Nephron (organoid): Measurements from ENCODE around the gene CDC20.

Experiments used
- H3K27ac Mint-ChIP-seq, 3 experiments: 2 replicates each; pipeline ENCODE4 v1.8.0; 2020; ENCODE audit warnings: mixed read lengths in 3 of 3, mild to moderate bottlenecking in 2 of 3, moderate library complexity in 1 of 3
- H3K27me3 Mint-ChIP-seq: 2 replicates; pipeline ENCODE4 v1.8.0; 2021; ENCODE audit warnings: low read depth, mild to moderate bottlenecking, moderate library complexity, mixed read lengths
- H3K36me3 Mint-ChIP-seq: 2 replicates; pipeline ENCODE4 v1.8.0; 2020; ENCODE audit warnings: low read depth, mixed read lengths
- H3K4me1 Mint-ChIP-seq: 2 replicates; pipeline ENCODE4 v1.8.0; 2020; ENCODE audit warnings: mixed read lengths
- H3K4me3 Mint-ChIP-seq, 3 experiments: 2 replicates each; pipeline ENCODE4 v1.8.0; 2020; ENCODE audit warnings: mild to moderate bottlenecking in 3 of 3, mixed read lengths in 3 of 3, moderate library complexity in 2 of 3
- H3K9me3 Mint-ChIP-seq: 2 replicates; pipeline ENCODE4 v1.8.0; 2020; ENCODE audit warnings: mixed read lengths
- CTCF ChIP-seq, 3 experiments: fragments of 200-600 bp; sonication (generic); IDR thresholded peaks; one replicate each; pipeline ENCODE4 v1.5.0; 2021; ENCODE audit warnings: antibody characterized with exemption in 3 of 3; ENCODE audit not compliant: unreplicated experiment in 3 of 3

CDC20 gene

GRCh38 chr1:43334453-43335205 lies 24.2 kb upstream of the CDC20 start:
- H3K27me3 Mint-ChIP-seq: peaks cover 4% of the 10 kb centered on the region
- no peak for TF ChIP-seq CTCF (IDR thresholded peaks at IDR 0.05; ENCODE audit: unreplicated experiment in 3 of 3)
- H3K4me1 Mint-ChIP-seq: peaks cover 6% of the 10 kb centered on the region
- no peak overlapping the region for H3K27ac Mint-ChIP-seq
- no peaks in the 10 kb centered on the region for H3K36me3 Mint-ChIP-seq
- H3K9me3 Mint-ChIP-seq: no peaks in the 10 kb centered on the region
- H3K4me3 Mint-ChIP-seq: no peak overlapping the region

- H3K36me3 Mint-ChIP-seq: no peaks in the 10 kb centered on the region
- no peaks in the 10 kb centered on the region for H3K4me1 Mint-ChIP-seq
- H3K4me3 Mint-ChIP-seq: no peak within 1 kb of the TSS
- peaks cover 4% of the 10 kb centered on the region for H3K27me3 Mint-ChIP-seq
- H3K9me3 Mint-ChIP-seq: no peaks in the 10 kb centered on the region
- H3K27ac Mint-ChIP-seq: no peak within 1 kb of the TSS
- TF ChIP-seq CTCF (IDR thresholded peaks at IDR 0.05; ENCODE audit: unreplicated experiment in 3 of 3): no peak
Observed at GRCh38 chr1:43337588-43337987, 21.2 kb upstream of the CDC20 start, which contains the start of gene MPL. MPL (plus strand) TSS chr1:43337818; CDS start chr1:43337849, 31 bp downstream.

GRCh38 chr1:43338001-43338400 lies 20.8 kb upstream of the CDC20 start:
- Mint-ChIP-seq H3K9me3 (no peaks in the 10 kb centered on the region), H3K4me1 (no peaks in the 10 kb centered on the region), H3K27me3 (peaks cover 4% of the 10 kb centered on the region), H3K27ac (no peak overlapping the region), H3K4me3 (no peak overlapping the region), H3K36me3 (no peaks in the 10 kb centered on the region)
- TF ChIP-seq CTCF (IDR thresholded peaks at IDR 0.05; ENCODE audit: unreplicated experiment in 3 of 3): no peak

GRCh38 chr1:43339584-43340232 lies 19.1 kb upstream of the CDC20 start:
- no peaks in the 10 kb centered on the region for H3K4me1 Mint-ChIP-seq
- no peak overlapping the region for H3K27ac Mint-ChIP-seq
- no peak overlapping the region for H3K4me3 Mint-ChIP-seq
- no peaks in the 10 kb centered on the region for H3K9me3 Mint-ChIP-seq
- peaks cover 4% of the 10 kb centered on the region for H3K27me3 Mint-ChIP-seq
- no peak for TF ChIP-seq CTCF (IDR thresholded peaks at IDR 0.05; ENCODE audit: unreplicated experiment in 3 of 3)
- H3K36me3 Mint-ChIP-seq: no peaks in the 10 kb centered on the region

GRCh38 chr1:43340559-43340958 lies 18.2 kb upstream of the CDC20 start:
- Mint-ChIP-seq H3K27me3 (peaks cover 4% of the 10 kb centered on the region), H3K9me3 (no peaks in the 10 kb centered on the region), H3K36me3 (no peaks in the 10 kb centered on the region), H3K4me3 (no peak overlapping the region), H3K27ac (no peak overlapping the region), H3K4me1 (no peaks in the 10 kb centered on the region)
- TF ChIP-seq CTCF (IDR thresholded peaks at IDR 0.05; ENCODE audit: unreplicated experiment in 3 of 3): no peak
